ENCODE measurements around the gene SLC16A8. TPM values are rescaled to one million over a fixed set of nuclear protein-coding genes. Genes with fewer than 3 reads are reported as not detected.

Gene SLC16A8
- total RNA-seq, 4 donors from 2014 or later: not detected

GRCh38 chr22:38042488-38042790, 41.5 kb downstream of the SLC16A8 start:
- no peak overlapping the region for H3K4me3 ChIP-seq
- intact Hi-C loops (cut with DNase I): no loop called here
- no peaks in the 10 kb centered on the region for H3K36me3 ChIP-seq
- no peaks in the 10 kb centered on the region for H3K9me3 ChIP-seq
- H3K4me1 ChIP-seq: no peaks in the 10 kb centered on the region
- no peak for DNase-seq
- 53 to 64% methylated on average over 1 of the region's 1 CpG for WGBS, 2 donors
- TF ChIP-seq POLR2A (IDR thresholded peaks at IDR 0.05) (no peak), CTCF (IDR thresholded peaks at IDR 0.05) (no peak)
- H3K27ac ChIP-seq: no peak overlapping the region
- H3K27me3 ChIP-seq: peaks cover 0 to 4% (median 0%) of the 10 kb centered on the region in 4 donors

GRCh38 chr22:38041760-38042487, 42.1 kb downstream of the SLC16A8 start:
- no peaks in the 10 kb centered on the region for H3K4me1 ChIP-seq
- 42 to 90% methylated on average over 1 to 2 of the region's 5 CpGs for WGBS, 2 donors
- peaks cover 0 to 4% (median 0%) of the 10 kb centered on the region in 4 donors for H3K27me3 ChIP-seq
- H3K9me3 ChIP-seq: no peaks in the 10 kb centered on the region
- no peak overlapping the region for H3K4me3 ChIP-seq
- intact Hi-C loops (cut with DNase I): no loop called here
- no peaks in the 10 kb centered on the region for H3K36me3 ChIP-seq
- H3K27ac ChIP-seq: no peak overlapping the region
- no peak for TF ChIP-seq CTCF (IDR thresholded peaks at IDR 0.05)
- TF ChIP-seq POLR2A (IDR thresholded peaks at IDR 0.05): no peak
- DNase-seq: no peak

GRCh38 chr22:38040953-38041759, 42.8 kb downstream of the SLC16A8 start:
- no peak overlapping the region for H3K27ac ChIP-seq
- TF ChIP-seq POLR2A (IDR thresholded peaks at IDR 0.05): no peak
- TF ChIP-seq CTCF (IDR thresholded peaks at IDR 0.05): no peak
- H3K4me3 ChIP-seq: no peak overlapping the region
- H3K4me1 ChIP-seq: no peaks in the 10 kb centered on the region
- H3K27me3 ChIP-seq: peaks cover 0 to 3% (median 0%) of the 10 kb centered on the region in 4 donors
- intact Hi-C loops (cut with DNase I): no loop called here
- no peak for DNase-seq
- WGBS, 2 donors: 78 to 87% methylated on average over 16 to 19 of the region's 20 CpGs
- no peaks in the 10 kb centered on the region for H3K9me3 ChIP-seq
- H3K36me3 ChIP-seq: no peaks in the 10 kb centered on the region

GRCh38 chr22:38038890-38039812, 44.8 kb downstream of the SLC16A8 start:
- H3K9me3 ChIP-seq: no peaks in the 10 kb centered on the region
- TF ChIP-seq CTCF (IDR thresholded peaks at IDR 0.05): no peak
- TF ChIP-seq POLR2A (IDR thresholded peaks at IDR 0.05): no peak
- H3K27me3 ChIP-seq: no peaks in the 10 kb centered on the region
- DNase-seq: no peak
- H3K36me3 ChIP-seq: no peaks in the 10 kb centered on the region
- 63 to 81% methylated on average over 10 to 11 of the region's 46 CpGs for WGBS, 2 donors
- peak overlapping the region in 1 of 4 donors; percentile 8 for H3K4me3 ChIP-seq
- H3K27ac ChIP-seq: peak overlapping the region; percentile 30 to 62 (median 54)
- intact Hi-C loops (cut with DNase I): no loop called here
- H3K4me1 ChIP-seq: peaks cover 9 to 14% (median 10%) of the 10 kb centered on the region in 3 donors
